CD4-positive, alpha-beta T cell treated with Interleukin-15 for 1 hour (primary cell): Measurements from ENCODE around the gene ANKFY1.
"Not testable (repeated sequence)": the region's sequence is repeated elsewhere in the genome, so short reads cannot be mapped to it uniquely, and the experiment has no call there.

Source experiments
- DNase-seq: peaks from one replicate; pipeline ENCODE4 v3.0.0-alpha.2; 2020

Gene ANKFY1

DNA sequence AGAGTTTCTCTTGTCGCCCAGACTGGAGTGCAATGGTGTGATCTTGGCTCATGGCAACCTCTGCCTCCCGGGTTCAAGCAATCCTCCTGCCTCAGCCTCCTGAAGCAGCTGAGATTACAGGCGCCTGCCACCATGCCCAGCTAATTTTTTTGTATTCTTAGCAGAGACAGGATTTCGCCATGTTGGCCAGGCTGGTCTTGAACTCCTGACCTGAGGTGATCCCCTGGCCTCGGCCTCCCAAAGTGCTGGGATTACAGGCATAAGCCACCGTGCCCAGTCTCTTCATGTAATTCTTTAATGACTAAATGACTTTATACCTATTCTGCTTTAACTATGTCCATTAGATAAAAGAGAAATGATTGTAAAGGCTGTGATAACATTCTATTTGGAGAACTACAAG, 8.5 kb downstream of the ANKFY1 start:
- not testable (repeated sequence) for DNase-seq

DNA sequence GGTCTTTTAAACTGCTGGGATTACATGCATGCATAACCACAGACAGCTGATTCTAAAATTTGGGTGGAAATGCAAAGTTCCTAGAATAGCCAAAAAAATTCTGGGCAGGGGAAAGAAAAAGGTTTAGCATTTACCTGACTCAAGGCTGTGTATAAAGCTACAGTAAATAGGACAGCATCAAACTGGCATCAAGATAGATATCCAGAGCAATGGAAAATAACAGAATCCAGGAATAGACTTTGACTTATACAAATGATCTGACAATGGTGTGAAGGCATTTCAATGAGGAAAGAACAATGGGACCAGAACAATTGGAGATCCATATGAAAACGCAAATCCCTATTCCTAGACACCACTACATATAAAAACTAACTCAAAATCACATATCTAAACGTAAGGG, 12.9 kb downstream of the ANKFY1 start:
- DNase-seq, result no peak

DNA sequence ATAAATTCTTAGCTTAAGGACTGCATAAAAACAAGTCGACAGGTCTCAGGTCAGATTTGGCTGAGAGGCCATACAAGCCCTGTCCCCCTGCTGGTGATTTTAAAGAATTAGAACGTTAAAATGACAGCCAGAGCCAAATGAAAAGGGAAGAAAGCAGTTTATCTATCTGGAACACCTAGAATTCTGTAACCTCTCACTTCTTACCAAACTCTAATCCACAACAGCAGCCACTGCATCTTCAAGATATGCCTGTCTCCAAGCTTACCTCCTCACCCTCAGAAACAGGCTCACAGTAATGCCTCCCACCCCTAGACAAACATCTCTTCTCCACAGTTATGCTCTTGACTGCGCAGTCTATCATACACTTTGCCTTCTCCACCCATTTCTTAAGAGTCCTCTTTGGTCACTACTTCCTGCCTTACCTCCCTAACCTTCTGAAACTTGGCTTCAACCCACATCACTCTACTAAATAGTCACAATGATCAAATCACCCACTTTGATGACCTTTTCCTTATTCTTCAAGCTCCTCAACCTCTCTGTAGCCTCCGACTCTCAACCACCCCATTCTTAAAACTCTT, 14.2 kb downstream of the ANKFY1 start:
- DNase-seq, result no peak

DNA sequence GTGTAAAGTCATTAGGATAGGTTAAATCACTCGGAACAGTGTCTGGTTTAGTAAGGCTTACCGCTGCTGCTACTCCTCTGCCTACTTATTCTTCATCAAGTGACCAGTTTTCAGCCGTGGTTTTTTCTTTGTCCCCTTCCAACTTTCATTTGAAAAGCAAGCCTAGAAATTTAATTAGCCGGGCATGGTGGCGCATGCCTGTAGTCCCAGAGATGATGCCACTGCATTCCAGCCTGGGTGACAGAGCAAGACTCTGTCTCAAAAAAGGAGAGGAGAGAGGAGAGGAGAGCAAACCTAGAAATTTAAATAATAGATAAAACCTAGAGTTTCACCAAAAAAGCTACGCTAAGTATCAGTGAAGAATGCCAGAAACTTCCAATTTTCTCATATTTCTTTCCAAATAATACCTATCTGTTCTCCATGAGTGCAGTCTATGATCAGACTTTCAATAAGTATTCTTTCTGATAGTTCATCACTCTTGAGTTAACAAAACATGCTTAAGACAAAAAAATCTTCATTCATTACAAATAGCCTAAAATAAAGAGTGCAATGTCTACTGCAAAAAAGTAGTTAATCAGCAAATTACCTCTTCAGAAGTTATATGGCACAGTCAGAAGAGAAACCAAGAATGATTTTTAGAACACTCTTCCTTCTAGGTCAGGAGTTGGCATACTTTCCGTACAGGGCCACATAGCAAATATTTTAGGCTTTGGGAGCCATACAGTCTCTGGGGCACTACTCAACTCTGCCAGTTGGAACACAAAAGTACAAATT, 15.1 kb downstream of the ANKFY1 start:
- no peak for DNase-seq

DNA sequence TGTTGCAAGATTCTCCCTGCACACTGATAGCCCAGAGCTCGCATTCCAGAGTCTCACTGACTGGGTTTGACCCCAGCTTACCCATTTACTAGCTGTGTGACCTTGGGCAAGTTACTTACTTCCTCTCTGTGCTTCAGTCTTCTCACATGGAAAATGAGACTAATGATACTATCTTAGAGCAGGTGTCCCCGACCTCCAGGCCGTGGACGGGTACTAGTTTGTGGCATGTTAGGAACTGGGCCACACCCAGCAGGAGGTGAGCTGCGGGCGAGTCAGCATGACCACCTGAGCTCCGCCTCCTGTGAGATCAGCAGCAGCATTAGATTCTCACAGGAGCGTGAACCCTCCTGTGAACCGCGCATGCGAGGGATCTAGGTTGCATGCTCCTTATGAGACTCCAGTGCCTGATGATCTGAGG, 15.8 kb downstream of the ANKFY1 start:
- DNase-seq, result no peak

DNA sequence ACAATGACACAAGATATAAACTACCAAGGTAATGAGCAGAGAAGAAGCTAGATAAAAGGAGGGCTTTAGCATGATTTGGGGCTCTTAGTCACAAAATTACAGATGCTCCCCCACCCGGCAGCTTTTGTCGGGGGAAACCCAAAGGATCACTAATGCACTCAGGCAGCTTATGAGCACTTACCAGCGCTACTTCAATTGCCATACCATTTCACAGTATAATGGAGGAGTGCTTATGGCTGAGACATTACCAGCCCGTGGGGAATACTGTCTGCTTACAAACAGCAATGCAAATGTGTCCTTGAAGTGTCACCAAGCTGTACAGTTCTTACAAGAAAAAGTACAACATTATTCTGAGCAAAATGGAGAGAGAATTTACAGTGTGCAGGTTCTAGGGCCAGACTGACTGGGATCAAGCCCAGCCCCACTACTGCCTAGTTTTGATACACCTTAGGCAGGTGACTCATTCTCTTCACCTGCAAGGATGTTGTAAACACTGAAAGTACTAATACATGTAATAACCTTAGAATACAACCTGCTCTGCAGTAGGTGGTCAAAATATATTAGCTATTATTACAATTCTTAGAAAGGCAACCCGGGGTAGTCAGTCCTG, 16.3 kb downstream of the ANKFY1 start:
- no peak for DNase-seq

DNA sequence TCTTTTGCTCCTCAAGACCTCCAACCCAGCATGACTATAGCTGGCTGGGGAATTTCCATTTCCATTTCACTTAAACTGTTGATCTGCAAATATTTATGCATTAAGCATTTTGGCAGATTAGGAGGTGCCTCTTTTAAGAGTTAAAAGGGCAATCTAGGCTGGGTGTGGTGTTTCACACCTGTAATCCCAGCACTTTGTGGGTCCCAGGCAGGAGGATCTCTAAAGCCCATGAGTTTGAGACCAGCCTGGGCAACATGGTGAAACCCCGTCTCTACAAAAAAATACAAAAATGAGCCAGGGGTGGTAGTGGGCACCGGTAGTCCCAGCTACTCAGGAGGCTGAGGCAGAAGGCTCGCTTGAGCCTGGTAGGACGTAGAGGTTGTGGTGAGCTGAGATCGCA, 17.1 kb downstream of the ANKFY1 start:
- no peak for DNase-seq

DNA sequence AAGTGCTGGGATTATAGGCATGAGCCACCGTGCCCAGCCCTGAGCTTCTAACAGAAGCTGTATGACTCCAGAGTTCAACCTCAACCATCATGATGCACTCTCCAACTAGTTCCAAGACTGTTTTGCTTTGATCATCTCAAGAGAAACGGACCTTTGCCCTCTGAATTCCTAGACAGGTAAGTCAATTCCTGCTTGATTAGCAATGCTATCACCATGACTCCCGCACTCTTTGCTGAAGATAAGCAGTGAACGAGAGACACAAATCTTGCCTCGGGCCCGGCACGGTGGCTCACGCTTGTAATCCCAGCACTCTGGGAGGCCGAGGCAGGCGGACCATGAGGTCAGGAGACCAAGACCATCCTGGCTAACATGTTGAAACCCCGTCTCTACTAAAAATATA, 22.2 kb downstream of the ANKFY1 start:
- no peak for DNase-seq

DNA sequence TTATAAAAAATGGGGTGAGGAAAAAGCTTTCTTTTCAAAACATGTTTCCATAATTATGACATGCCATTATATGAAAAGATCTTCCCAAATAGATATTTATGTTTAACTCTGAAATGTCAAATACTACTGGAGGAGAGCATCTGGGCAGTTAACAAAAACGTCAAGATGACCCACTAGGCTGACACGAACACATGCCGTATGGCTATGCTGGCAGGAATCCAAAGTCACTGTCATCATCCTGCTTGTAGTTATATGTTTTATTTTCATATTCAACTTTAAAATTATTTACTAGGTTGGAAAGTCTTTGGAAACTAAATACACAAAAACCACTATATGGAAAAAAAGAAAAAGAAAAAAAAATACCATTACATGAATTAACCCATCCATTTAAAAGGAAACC, 27.3 kb downstream of the ANKFY1 start:
- DNase-seq, result no peak

DNA sequence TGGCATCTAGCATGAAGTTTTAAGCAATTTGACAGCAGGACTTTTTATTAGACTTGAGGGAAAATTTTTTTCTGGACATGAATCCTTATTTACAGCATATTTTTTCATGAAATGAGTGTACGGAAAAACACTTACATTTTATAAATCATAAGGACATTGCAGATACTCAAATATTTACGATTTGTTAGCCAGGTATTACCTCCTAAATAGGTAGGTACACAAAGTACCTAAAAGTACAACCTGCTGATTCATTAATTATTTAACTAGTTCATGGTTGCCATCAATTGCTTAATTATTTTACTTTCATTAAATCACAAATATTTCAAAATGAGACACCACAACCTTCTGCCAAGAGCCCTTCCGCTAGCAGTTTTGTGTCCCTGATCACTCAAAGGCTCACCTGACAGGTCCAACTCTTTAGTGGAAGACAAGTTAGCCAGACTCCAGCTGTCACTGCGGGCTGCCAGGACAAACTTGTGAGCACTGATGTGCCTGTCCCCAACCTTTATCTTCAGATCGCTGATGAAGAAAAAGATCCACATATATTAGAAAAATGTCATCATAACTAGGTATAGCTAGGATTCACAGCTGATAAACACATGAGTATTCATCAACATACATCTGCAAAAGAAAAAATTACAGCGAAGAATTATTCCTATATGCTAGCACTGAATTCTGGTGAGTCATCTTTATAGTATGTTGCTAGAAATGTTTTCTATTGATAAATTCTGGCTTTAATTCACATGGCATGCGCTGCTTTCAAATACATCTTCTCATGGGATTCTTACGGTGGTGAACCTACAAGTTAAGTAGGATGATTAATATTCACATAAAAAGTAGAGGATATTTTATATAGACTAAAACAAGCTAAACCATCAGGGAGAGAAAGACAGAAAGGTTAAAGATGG, 28.2 kb downstream of the ANKFY1 start:
- no peak for DNase-seq

DNA sequence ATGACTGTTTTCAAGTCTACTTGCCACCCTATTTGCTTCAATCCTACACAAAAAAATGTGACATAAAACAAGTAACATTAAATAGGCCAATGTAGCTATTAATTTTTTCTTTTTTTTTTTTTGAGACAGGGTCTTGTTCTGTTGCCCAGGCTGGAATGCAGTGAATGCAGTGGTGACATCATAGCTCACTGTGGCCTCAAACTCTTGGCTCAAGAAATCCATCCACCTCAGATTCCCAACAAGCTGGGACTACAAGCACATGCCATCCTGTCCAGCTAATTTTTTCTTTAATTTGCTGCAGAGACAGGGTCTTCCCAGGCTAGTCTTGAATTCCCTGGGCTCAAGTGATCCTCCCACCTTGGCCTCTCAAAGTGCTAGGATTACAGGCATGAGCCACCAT, 29.4 kb downstream of the ANKFY1 start:
- DNase-seq, result no peak

DNA sequence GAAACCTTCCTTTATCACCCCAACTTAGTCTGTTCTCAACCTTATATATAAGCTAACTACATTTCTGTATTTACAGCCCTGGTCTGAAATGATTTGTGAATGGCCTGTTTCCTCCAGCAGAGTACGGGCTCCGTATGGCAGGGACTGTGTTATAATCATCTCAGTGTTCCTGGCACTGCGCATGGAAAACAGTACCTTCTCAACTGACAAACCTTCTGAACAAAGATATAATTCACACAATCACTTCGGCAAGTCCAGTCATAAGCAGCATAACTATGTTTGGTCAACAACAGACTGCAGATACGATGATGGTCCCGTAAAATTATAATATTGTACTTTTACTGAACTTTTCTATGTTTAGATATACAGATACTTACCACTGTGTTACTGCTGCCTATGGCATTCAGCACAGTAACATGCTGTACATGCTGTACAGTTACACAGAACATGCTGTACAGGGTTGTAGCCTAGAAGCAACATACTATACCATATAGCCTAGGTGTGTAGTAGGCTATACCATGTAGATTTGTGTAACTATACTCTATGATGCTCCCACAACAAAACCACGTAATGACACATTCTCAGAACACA, 30.0 kb downstream of the ANKFY1 start:
- no peak for DNase-seq

DNA sequence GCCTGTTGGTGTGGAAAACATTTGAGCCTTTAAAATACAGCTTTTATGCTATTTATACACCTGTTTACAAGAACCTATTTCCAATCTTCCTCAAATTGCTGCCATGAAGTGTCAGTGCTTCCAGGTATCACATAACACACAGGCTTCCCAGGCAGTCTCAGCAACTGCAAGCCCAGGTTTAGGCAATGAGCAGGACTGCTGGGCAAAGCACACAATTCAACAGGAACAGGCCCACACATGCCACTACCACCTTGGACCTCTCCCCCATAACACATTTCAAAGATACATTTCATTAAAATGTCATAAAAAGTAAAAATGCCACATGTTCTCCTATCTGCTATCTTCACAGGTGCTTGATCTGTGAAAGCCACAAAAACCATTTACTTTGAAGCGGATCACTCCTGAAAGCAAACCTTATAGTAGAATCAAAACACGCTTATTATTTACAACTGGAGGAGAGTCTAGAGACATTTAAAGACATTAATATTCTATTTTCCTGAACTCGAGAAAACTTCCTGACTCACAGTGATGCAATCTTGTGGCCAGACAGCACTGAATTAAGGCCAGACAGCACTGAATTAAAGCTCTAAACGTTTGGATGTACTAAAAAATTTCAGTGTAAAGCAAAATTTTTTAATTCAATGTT, 31.5 kb downstream of the ANKFY1 start:
- no peak for DNase-seq

DNA sequence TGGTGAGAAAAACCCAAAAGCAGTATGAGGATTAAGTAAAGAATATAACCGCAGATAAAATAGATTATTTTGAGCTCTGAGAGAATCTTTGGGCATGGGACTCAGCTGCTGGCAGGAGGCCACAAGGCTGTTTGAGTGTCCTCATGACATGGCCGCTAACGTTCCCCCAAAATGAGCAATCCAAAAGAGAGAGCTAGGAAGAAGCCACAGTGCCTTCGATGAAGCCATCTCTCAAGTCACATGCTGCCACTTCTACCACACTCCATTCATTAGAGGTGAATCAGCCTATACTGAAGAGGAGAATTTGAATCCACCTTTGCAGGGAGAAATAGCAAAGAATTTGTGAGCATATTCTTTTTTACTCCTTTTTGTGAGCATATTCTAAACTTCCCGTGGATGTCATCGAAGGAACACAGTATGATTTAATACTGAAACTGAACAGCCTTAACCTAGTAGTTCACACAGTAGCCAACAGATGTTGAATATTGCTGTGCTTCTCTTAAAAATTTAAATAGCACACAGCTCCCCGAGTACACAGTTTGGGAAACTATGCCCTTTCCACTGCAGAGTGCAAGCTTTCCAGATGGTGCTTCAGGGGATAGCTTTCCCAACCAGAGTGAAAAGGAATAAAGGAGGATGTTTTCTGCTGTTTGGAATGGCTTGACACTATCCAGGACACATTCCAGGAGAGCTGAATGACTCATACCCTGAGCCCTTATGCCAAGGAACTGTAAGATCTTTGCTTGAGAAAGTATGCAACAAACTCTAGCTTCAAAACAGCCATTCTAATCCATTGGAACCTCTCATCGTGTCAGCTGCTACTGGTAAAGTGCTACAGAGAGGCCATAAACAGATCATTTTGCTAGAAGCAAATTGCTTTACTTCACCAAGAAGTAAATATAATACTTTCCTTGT, 33.9 kb downstream of the ANKFY1 start:
- no peak for DNase-seq

DNA sequence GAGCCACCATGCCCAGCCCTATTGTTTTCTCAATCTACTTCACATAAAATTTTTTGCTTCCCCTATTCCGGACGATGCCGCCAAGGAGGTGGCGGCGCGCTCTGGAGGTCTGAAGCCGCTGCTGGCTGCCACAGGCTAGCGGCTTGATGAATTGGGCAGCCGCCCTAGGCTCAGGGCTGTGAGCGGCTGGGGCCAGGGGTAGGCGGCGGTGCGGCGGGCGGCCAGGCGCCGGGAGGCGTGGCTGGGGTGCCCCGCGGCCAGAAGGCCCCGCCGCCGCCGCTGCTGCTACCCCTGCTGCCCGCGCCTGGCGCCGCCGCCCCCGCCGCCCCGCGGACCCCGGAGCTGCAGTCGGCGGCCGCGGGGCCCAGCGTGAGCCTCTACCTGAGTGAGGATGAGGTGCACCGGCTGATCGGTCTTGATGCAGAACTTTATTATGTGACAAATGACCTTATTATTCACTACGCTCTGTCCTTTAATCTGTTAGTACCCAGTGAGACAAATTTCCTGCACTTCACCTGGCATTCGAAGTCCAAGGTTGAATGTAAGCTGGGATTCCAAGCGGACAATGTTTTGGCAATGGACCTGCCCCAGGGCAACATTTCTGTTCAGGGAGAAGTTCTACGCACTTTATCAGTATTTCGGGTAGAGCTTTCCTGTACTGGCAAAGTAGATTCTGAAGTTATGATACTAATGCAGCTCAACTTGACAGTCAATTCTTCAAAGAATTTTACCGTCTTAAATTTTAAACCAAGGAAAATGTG, 41.7 kb downstream of the ANKFY1 start:
- DNase-seq, result no peak

DNA sequence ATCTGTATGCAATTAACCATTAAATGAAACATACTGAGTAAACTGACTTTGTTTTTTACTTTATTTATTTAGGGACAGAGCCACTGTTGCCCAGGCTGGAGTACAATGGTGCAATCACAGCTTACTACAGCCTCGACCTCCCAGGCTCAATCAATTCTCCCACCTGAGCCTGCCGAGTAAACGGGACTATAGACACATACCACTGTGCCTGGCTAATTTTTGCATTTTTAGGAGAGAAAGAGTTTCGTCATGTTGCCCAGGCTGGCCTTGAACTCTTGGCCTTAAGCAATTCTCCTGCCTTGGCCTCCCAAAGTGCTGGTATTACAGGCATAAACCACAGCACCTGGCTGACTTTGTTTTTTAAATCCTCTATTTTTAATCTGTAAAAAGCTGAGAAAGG, 42.6 kb downstream of the ANKFY1 start:
- no peak for DNase-seq

DNA sequence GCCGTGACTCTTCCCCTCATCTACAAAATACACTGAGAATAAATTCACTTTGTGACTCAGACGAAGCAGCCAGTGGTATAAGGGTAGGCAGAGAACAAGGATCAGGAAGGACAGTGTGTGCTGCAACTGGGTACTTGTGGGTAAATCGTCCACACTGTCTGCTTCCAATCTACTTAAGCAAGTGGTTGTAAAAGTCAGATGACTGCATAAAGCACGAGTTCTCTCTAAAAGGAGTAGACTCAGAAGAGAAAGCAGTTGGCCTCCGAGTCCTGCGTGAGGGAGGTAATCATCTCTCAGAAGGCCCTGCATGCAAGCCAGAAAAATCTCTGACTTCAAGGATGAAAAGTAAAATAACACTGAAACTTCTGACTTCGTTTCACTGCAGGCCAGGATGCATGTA, 43.1 kb downstream of the ANKFY1 start:
- DNase-seq, result no peak

DNA sequence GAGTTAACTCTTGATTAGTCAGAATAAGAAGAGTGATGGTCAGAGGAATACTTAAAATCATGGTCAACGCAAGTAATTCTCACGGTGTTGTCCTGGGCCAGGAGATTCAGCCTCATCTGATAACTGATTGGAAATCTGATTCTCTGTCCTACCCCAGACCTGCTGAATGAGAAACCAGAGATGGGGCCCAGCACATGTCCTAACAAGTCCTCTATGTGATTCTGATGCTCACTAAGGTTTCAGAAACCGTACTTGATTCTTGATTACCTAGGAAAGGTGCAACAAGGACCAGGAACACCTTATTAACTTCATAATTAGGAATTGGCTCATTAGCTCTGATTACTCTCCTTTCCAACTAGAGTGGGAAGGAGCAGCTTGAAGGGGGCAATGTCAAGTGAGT, 44.5 kb downstream of the ANKFY1 start:
- no peak for DNase-seq

DNA sequence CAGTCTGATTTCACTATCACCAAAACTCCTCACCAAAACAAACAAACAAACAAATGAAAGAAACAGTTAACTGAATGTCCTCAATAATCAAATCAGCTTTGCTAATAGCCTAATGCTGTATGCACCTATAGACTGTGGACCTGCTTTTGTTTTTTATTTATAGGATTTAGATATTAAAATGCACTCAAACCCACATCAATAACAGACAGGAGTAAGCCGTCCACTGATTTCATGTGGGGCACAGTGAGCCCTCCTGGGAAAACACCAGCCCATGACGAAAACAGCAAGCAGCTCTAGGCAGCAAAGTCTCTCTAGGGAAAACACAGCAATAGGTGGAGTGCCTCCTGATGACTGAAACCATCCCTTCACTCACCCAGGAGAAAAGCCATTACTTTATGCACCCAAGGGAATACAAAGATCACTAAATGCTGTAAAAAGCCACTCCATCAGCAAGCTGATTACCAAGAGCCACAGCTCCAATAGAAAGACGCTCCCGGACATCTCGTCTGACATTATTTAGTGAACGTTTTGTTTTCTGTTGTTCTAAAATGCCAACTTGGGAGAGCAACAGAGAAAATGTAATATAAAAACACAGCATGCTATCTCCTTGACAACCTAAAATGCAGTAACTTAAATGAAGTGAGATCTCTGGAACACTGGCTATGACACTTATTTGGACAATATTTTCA, 47.8 kb downstream of the ANKFY1 start:
- DNase-seq, result no peak

DNA sequence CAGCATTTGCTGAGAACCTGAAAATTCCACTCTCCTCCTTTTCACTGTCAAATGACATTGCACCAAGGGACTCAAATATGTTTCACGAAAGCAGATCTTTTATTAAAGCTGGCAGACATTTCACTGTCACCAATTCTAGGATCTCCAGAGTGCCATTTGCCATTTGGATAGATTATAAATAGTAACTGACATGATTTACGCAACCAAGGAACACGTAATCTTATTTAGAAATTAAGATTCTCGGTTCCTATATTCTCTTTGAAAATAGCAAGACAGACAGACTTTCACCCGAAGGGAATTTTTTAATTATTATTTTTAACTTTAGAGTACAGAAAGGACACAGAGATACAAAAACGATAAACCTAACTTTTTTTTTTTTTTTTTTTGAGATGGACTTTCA, 49.6 kb downstream of the ANKFY1 start:
- DNase-seq, result no peak
